Ishikawa (cell line): ENCODE results near the gene PRCC.

ENCODE experiments used
- CEBPB ChIP-seq: IDR thresholded peaks from 2 replicates; pipeline ENCODE4 v1.6.1; 2012
- CREB1 ChIP-seq: IDR thresholded peaks from 2 replicates; pipeline ENCODE4 v1.6.1; 2012; ENCODE audit warnings: low read depth
- EGR1 ChIP-seq: IDR thresholded peaks from 2 replicates; pipeline ENCODE4 v1.6.1; 2012
- EP300 ChIP-seq: IDR thresholded peaks from 2 replicates; pipeline ENCODE4 v1.6.1; 2012; ENCODE audit warnings: borderline replicate concordance
- FOXM1 ChIP-seq: IDR thresholded peaks from 2 replicates; pipeline ENCODE4 v1.6.1; 2012; ENCODE audit warnings: low read depth, borderline replicate concordance
- MAX ChIP-seq: IDR thresholded peaks from 2 replicates; pipeline ENCODE4 v1.6.1; 2012
- NFIC ChIP-seq: IDR thresholded peaks from 2 replicates; pipeline ENCODE4 v1.6.1; 2012
- RAD21 ChIP-seq: IDR thresholded peaks from 2 replicates; pipeline ENCODE4 v1.6.1; 2012; ENCODE audit warnings: low read depth
- REST ChIP-seq: IDR thresholded peaks from 2 replicates; pipeline ENCODE4 v1.6.1; 2012; ENCODE audit warnings: low read depth, mild to moderate bottlenecking
- TAF1 ChIP-seq: IDR thresholded peaks from 2 replicates; pipeline ENCODE4 v1.6.1; 2012; ENCODE audit warnings: low read depth, mild to moderate bottlenecking
- TCF12 ChIP-seq: IDR thresholded peaks from 2 replicates; pipeline ENCODE4 v1.6.1; 2012; ENCODE audit warnings: low read depth
- TEAD4 ChIP-seq: IDR thresholded peaks from 2 replicates; pipeline ENCODE4 v1.6.1; 2012
- YY1 ChIP-seq: IDR thresholded peaks from 2 replicates; pipeline ENCODE4 v1.6.1; 2012; ENCODE audit warnings: low read depth
- ZBTB7A ChIP-seq: IDR thresholded peaks from 2 replicates; pipeline ENCODE4 v1.6.1; 2012; ENCODE audit warnings: low read depth

- no peak for TF ChIP-seq EP300
- TF ChIP-seq TCF12, result no peak
- no peak for TF ChIP-seq TAF1
- peak; percentile 90 for TF ChIP-seq ZBTB7A
- no peak for TF ChIP-seq MAX
- no peak for TF ChIP-seq TEAD4
- TF ChIP-seq EGR1, result no peak
- TF ChIP-seq RAD21, result peak; percentile 91
- TF ChIP-seq FOXM1, result no peak
- TF ChIP-seq NFIC, result no peak
- TF ChIP-seq CREB1, result no peak
- TF ChIP-seq CEBPB, result no peak
- no peak for TF ChIP-seq REST
- TF ChIP-seq YY1, result no peak
Observed at GRCh38 chr1:156838972-156839371, 71.6 kb downstream of the PRCC start.
